Measurements from ENCODE around the gene NBPF1.
"Not testable (repeated sequence)": the region's sequence is repeated elsewhere in the genome, so short reads cannot be mapped to it uniquely, and the experiment has no call there.

NBPF1 gene

DNA sequence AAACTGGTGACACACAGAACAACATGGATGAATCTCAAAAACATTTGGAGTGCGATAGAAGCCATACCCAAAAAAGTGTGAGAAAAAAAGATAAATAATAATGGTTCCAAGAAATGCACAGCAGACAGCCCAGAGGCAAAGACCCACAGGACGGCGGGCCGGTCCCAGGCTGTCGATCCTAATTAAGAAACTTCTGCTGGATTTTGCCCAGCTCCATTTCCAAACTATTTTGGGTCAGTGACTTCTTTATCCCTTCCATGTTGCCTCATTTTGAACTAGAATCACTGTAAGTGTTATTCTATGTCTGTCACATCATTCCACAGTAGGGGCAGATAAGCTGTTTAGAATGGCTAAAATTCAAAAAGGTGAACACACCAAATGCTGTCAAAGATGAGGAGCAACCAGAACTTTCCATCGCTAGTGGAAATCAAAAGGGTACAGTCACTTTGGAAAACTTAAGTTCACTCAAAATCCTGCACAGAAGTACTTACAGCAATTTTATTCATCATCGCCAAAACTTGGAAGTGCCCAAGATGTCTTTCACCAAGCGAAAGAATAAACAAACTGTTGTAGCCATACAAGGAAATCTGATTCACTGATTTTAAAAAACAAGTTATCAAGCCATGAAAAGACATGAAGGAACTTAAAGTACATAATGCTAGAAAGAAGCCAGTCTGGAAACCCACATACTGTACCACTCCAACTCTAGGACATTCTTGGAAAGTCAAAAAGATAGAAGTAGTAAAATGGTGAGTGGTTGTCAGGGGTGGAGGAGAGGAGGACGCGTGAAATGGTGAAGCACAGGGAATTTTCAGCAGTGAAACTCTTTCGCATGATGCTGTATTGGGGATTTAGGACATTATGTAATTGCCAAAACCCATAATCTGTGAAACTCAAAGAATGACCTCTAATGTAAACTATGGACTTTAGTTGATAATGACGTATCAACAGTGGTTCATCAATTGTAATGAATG, 7.5 kb downstream of the NBPF1 start:
- no peak for DNase-seq

DNA sequence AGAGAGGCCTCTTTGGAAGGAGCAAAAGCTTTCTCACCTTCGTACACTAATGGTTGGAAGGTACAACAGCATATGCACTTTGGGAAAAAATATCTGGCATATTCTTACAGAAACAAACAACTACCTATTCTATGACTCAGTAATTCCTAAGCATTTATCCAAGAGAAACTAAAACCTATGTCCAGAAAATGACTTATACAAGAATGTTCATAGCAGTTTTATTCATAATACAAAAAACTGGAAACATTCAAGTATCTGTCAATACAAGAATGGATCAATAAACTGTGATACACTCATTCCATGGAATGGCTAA, 8.2 kb downstream of the NBPF1 start:
- DNase-seq: no peak

GRCh38 chr1:16604514-16605212, 8.7 kb downstream of the NBPF1 start:
- DNase-seq: not testable (repeated sequence)

DNA sequence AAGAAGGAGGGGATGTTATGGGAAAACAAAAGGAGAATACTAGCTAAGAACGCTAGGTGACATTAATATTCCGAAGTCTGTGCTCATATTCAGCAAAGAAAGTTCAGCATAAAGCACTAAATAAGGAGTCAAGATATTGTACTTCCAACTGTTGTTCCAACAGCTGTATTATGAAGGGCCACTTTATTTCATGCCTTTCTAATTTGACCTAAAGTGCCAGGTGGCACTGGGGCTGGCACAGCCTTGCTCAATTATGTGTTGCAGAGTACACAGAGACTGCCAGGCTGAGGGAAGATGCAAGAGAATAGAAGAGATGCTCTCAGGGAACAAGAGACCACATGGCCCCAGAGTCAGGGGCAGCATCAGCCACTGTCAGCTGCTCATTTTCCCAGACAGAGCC, 9.7 kb downstream of the NBPF1 start:
- DNase-seq: not testable (repeated sequence)

GRCh38 chr1:16602336-16603011, 10.9 kb downstream of the NBPF1 start:
- DNase-seq: not testable (repeated sequence)

DNA sequence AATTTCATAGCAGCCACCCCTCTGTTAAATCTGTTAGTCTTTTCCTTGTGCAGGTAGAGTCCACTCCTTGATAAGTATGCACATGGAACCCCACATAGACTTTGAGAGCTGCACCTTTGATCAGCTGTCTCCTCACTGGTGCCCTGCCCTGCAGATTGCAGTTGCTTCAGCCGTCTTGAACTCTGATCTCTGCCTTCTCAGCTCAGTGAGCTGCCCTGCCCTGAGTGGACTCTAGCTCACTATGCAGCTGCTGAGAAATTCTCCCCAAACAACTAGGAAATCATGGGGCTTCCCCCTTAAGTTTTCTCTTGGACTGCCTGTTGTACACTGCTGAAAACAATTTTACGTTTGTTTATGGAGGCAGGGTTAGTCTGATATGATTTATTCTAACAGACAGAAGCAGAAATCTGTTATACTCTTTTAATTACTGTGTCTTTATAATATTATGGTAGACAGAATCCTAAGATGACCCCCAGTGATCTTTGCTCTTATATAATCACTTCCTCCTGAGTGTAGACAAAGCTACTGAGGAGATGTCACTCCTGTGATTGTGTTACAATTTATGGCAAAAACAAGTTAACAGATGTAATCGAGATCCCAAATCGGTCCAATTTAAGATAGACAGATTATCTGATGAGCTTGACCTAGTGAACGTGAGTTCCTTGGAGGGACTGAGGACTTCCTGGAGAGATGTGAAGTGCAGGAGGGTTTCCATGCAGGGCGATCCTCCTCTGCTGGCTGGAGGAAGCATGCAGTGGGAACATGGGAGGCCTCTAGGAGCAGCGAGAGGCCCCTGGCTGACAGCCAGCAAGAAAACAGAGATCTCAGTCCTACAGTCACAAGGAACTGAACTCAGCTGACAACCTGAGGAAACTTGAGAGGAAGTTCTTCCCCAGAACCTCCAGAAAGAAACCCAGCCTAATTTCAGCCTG, 12.2 kb downstream of the NBPF1 start:
- not testable (repeated sequence) for DNase-seq

DNA sequence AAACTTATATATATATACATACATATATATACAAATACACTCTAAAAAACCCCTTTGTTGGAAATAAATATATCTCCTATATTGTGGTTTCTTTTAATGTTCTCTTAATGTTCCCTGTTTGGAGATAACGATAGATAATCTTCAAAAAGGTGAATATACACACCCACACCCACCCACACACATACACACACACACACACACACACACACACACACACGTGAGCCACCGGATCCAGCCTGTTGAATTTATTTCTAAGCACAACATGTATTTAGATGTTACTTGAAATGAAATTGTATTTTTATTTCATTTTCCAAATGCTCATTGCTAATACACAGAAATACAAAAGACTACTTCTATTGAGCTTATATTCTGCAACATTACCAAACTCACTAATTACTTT, 14.0 kb downstream of the NBPF1 start:
- not testable (repeated sequence) for DNase-seq

DNA sequence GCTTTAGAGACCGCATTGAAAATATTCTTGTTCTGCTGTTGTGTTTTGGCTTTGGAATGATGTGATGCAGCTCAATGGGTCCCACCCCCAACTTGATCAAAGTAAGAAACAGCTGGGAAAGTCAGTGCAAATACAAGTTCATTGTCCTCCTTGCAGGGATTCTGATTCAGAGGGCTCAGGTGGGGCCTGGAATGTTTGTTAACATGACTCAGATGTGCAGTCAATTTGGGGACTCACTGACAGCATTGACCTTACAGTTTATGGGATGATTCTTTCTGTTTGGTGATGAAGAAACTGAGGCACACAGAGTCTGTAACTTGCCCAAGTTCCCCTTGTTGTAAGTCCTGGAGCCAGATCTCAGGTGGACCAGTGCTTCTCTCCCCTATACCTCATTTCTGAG, 18.1 kb downstream of the NBPF1 start:
- not testable (repeated sequence) for DNase-seq

- not testable (repeated sequence) for DNase-seq
Observed at GRCh38 chr1:16591845-16592244, 21.5 kb downstream of the NBPF1 start.

GRCh38 chr1:16588081-16588480, 25.3 kb downstream of the NBPF1 start:
- DNase-seq: not testable (repeated sequence)

DNA sequence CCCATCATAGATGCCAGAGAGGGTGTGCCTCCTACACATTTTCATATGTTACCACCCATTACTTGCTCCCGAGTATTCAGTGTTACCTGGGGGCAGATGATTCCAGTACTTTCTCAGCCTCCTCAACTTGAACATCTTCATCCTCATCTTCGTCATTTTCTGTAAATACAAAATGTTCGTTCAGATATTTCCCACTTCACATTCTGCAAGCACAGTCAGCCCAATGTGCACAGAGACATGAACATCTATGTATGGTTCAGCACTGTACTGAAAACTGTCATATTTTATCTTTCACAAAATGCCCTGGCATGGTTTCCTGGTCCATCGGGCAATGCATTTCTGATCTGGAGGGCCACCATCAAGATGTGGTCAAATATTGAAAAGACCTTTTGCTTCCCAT, 25.7 kb downstream of the NBPF1 start:
- DNase-seq: not testable (repeated sequence)

- not testable (repeated sequence) for DNase-seq
Observed at GRCh38 chr1:16565324-16565723, 48.0 kb downstream of the NBPF1 start.

DNA sequence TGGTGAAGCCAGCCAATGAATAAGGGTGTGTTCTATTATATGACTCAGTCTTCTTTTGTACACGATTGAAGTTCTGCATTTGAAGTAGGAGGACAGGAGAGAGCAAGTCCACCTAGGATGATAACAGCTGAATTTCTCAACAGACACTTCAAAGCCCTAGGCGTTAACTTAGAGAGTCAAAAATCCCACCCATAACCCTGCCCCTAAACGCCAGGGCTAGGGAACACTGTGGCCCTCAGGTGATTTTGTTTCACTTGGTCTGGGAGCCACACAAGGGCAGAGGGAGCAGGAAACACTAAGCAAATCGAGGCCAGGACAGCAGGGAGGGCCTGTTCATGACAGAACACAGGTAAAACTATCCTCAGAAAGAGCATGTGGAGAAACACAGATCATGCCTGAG, 52.3 kb downstream of the NBPF1 start:
- not testable (repeated sequence) for DNase-seq

GRCh38 chr1:16560498-16560897, 52.9 kb downstream of the NBPF1 start:
- DNase-seq: not testable (repeated sequence)

DNA sequence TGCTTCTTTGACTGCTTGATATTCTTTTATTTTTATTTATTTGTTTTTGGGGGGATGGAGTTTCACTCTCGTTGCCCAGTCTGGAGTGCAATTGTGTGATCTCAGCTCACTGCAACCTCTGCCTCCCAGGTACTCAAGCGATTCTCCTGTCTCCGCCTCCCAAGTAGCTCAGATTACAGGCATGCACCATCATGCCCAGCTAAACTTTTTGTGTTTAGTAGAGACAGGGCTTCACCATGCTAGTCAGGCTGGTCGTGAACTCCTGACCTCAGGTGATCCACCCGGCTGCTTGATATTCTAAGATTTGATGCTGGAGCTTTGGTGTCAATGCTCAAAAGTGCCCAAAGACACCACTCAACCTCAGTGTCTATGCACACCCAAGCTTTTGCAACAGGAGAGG, 53.7 kb downstream of the NBPF1 start:
- not testable (repeated sequence) for DNase-seq

DNA sequence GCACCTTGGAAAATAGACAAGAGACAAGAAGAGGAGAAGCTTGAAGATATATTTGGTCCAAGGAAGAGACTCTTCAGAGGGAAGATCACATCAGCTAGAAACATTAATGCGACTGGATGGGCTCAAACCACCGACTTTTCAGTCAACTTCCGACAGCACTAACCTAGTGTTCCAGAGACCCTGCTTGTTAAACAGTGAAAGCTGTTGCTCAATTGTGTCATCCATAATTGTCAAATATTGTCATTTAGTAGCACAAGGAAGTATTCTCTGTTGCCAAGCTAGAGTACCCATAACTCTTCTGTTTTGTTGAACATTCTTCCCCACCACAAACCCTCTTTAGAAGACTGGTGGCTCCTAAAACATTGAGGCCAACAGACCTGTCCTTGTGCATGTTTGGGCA, 56.3 kb downstream of the NBPF1 start:
- not testable (repeated sequence) for DNase-seq

GRCh38 chr1:16553244-16553643, 60.1 kb downstream of the NBPF1 start:
- DNase-seq: not testable (repeated sequence)

DNA sequence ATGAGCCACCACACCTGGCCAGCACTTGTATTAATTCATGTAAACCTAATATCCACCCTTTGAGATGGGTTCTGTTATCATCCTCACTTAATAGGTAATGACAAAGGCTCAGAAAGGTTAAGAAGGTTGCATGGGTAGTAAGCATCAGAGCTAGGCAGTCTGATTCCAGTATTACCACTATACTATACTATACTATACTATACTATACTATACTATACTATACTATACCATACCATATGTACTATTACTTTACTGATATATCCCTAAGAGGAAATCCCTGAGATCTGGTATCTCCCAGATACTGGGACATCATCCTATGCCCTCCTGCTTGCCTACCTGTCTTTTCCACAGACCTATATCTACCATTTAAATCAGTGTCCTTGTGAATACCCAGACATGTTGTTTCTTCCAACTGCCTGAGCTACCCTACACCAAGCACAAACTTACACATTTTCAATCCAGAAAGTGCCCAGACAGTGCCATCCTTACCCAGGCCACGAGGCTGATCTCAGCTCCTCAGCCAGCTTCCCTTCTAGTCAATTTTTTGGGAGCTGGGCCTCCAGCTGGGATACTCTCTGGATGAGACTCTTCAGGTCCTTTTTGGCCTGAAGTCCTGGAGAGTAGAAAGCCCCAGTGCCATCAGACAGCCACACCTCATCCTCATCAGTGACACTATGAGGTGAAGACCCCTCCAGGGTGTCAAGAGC, 63.0 kb downstream of the NBPF1 start:
- not testable (repeated sequence) for DNase-seq

DNA sequence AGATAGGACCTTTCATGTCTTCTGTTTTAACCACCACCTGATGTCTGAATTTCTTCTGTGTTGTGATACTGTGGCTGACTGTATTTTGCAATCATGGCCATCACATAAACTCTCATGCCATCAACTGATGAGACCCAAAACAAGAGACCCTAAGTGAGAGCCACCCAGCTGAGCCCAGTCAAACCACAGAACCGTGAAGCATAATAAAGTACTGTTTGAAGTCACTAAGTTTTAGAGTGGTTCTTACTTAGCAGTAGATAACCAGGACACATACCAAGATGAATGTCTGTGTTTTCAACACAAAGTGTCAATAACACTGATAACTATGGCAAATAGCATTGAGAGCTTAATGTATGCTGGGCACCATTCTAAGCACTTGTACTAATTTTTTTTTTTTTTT, 63.8 kb downstream of the NBPF1 start:
- DNase-seq: not testable (repeated sequence)

GRCh38 chr1:16547502-16548241, 65.7 kb downstream of the NBPF1 start:
- not testable (repeated sequence) for DNase-seq

DNA sequence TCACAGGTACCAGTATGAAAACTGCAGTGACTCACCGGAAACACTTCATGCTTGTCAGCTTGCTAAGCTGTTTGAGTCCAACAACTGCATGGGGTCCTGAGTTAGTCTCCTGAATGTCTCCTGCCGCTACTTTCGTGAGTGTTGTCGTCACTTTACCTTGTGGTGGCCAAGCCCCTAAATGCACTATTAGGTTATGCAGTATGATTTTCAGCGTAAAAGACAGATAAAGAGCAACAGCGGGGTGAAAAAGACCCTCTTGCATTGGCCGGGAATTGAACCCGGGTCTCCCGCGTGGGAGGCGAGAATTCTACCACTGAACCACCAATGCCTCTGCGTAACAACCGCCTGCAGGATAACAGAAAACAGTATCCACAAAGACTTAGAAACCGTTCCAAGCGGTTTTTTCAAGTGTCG, 67.7 kb downstream of the NBPF1 start:
- DNase-seq: not testable (repeated sequence)
